Measurements from ENCODE around the gene LRCH1. TPM values are rescaled to one million over a fixed set of nuclear protein-coding genes. Genes with fewer than 3 reads are reported as not detected.

LRCH1 gene
- polyA plus RNA-seq, 1 donor (not counting 4 experiments of a cell fraction or from before 2014, with no cell fraction given), result 16.2 TPM

GRCh38 chr13:46684287-46685001 is 131.5 kb downstream of the LRCH1 start:
- dilution Hi-C loops (cut with MboI; ENCODE audit: extremely low pct_ligation_motif_present, low sequenced_read_pairs), result no loop called here
- H3K4me2 ChIP-seq (ENCODE audit: control insufficient read depth, extremely low read depth, insufficient read depth, low read depth, low read length), result no peak overlapping the region
- no peaks in the 10 kb centered on the region for H3K9me3 ChIP-seq (ENCODE audit: control insufficient read depth, low read depth, low read length)

GRCh38 chr13:46685006-46685730 is 132.2 kb downstream of the LRCH1 start:
- Histone ChIP-seq H3K9me1 (ENCODE audit: control insufficient read depth, extremely low read depth, insufficient read depth, low read length) (no peaks in the 10 kb centered on the region), H4K20me1 (ENCODE audit: control insufficient read depth, extremely low read depth, insufficient read depth, low read length) (peaks cover 5% of the 10 kb centered on the region), H3K27ac (ENCODE audit: control insufficient read depth, insufficient read depth, low read length) (no peak overlapping the region), H3K79me2 (ENCODE audit: control insufficient read depth, insufficient read depth, low read length) (peaks cover 7% of the 10 kb centered on the region), H2AFZ (ENCODE audit: control insufficient read depth, low read length) (no peak overlapping the region), H3K4me3 (ENCODE audit: control insufficient read depth in 2 of 3, extremely low read depth in 1 of 3, insufficient read depth in 2 of 3, low read depth in 1 of 3, low read length in 3 of 3) (no peak overlapping the region), H3K4me2 (ENCODE audit: control insufficient read depth, extremely low read depth, insufficient read depth, low read depth, low read length) (no peak overlapping the region), H3K36me3 (ENCODE audit: control insufficient read depth in 2 of 2, extremely low read depth in 1 of 2, insufficient read depth in 2 of 2, low read length in 2 of 2) (peaks cover 0 to 4% of the 10 kb centered on the region in 2 experiments), H3K27me3 (ENCODE audit: control insufficient read depth, extremely low read depth, insufficient read depth, low read length) (no peaks in the 10 kb centered on the region), H3K9ac (ENCODE audit: control insufficient read depth, extremely low read depth, insufficient read depth, low read length) (no peak overlapping the region), H3K9me3 (ENCODE audit: control insufficient read depth, low read depth, low read length) (no peaks in the 10 kb centered on the region), H3K4me1 (ENCODE audit: control insufficient read depth, extremely low read depth, insufficient read depth, low read length) (peaks cover 10% of the 10 kb centered on the region)
- DNase-seq (ENCODE audit: low read depth, low spot score) (no peak), FAIRE-seq (no peak)
- dilution Hi-C loops (cut with MboI; ENCODE audit: extremely low pct_ligation_motif_present, low sequenced_read_pairs), result no loop called here
- TF ChIP-seq CTCF (optimal IDR thresholded peaks at IDR 0.05 in 1 of 3, IDR thresholded peaks at IDR 0.05 in 1 of 3, conservative IDR thresholded peaks at IDR 0.05 in 1 of 3; ENCODE audit: extremely low read depth in 1 of 3, insufficient read depth in 2 of 3, low read length in 3 of 3) (no peak), EZH2 (IDR thresholded peaks at IDR 0.05; ENCODE audit: low read length) (no peak)

More at GRCh38 chr13:46684287-46685001, 131.5 kb downstream of the LRCH1 start:
- DNase-seq (ENCODE audit: low read depth, low spot score) (no peak), FAIRE-seq (no peak)
- H3K27me3 ChIP-seq (ENCODE audit: control insufficient read depth, extremely low read depth, insufficient read depth, low read length), result no peaks in the 10 kb centered on the region
- peaks cover 5% of the 10 kb centered on the region for H4K20me1 ChIP-seq (ENCODE audit: control insufficient read depth, extremely low read depth, insufficient read depth, low read length)
- H3K9ac ChIP-seq (ENCODE audit: control insufficient read depth, extremely low read depth, insufficient read depth, low read length), result no peak overlapping the region
- H3K9me1 ChIP-seq (ENCODE audit: control insufficient read depth, extremely low read depth, insufficient read depth, low read length), result no peaks in the 10 kb centered on the region
- no peak overlapping the region for H2AFZ ChIP-seq (ENCODE audit: control insufficient read depth, low read length)
- no peak overlapping the region for H3K27ac ChIP-seq (ENCODE audit: control insufficient read depth, insufficient read depth, low read length)
- peaks cover 13% of the 10 kb centered on the region for H3K79me2 ChIP-seq (ENCODE audit: control insufficient read depth, insufficient read depth, low read length)
- TF ChIP-seq EZH2 (IDR thresholded peaks at IDR 0.05; ENCODE audit: low read length) (no peak), CTCF (optimal IDR thresholded peaks at IDR 0.05 in 1 of 3, IDR thresholded peaks at IDR 0.05 in 1 of 3, conservative IDR thresholded peaks at IDR 0.05 in 1 of 3; ENCODE audit: extremely low read depth in 1 of 3, insufficient read depth in 2 of 3, low read length in 3 of 3) (no peak)
- H3K4me3 ChIP-seq (ENCODE audit: control insufficient read depth in 2 of 3, extremely low read depth in 1 of 3, insufficient read depth in 2 of 3, low read depth in 1 of 3, low read length in 3 of 3), result no peak overlapping the region
- H3K4me1 ChIP-seq (ENCODE audit: control insufficient read depth, extremely low read depth, insufficient read depth, low read length), result peaks cover 13% of the 10 kb centered on the region
- peaks cover 0 to 4% of the 10 kb centered on the region in 2 experiments for H3K36me3 ChIP-seq (ENCODE audit: control insufficient read depth in 2 of 2, extremely low read depth in 1 of 2, insufficient read depth in 2 of 2, low read length in 2 of 2)
